ENCODE measurements around the gene NTPCR. TPM values are rescaled to one million over a fixed set of nuclear protein-coding genes. Genes with fewer than 3 reads are reported as not detected.

The NTPCR gene
- total RNA-seq, 2 experiments from 2014 or later, result 8.5 to 9.3 TPM

GRCh38 chr1:232938926-232939325 lies 11.5 kb upstream of the NTPCR start:
- no peak overlapping the region for H3K27ac ChIP-seq (ENCODE audit: low read depth in 1 of 2, low read length in 2 of 2)
- intact Hi-C loops (cut with DNase I, micrococcal nuclease), result no loop called here
- H3K4me3 Mint-ChIP-seq, result no peak overlapping the region
- ChIA-PET CTCF (no interaction called here), POLR2A (no interaction called here)
- no peaks in the 10 kb centered on the region for H3K9me3 Mint-ChIP-seq
- no peaks in the 10 kb centered on the region for H3K36me3 ChIP-seq (ENCODE audit: insufficient read depth, low read length)
- no peaks in the 10 kb centered on the region for H3K27me3 ChIP-seq (ENCODE audit: control insufficient read depth in 1 of 2, insufficient read depth in 2 of 2, low read length in 2 of 2)
- no peak overlapping the region for H3K27ac Mint-ChIP-seq
- H3K4me1 Mint-ChIP-seq (ENCODE audit: low read depth), result peaks cover 16% of the 10 kb centered on the region
- H3K9me3 ChIP-seq (ENCODE audit: control insufficient read depth in 1 of 2, insufficient read depth in 1 of 2, low read length in 2 of 2), result no peaks in the 10 kb centered on the region
- no peak for DNase-seq
- H3K4me3 ChIP-seq (ENCODE audit: low read length), result no peak overlapping the region
- no peaks in the 10 kb centered on the region for H3K36me3 Mint-ChIP-seq (ENCODE audit: low read depth)
- H3K27me3 Mint-ChIP-seq, result no peaks in the 10 kb centered on the region
- ATAC-seq (ENCODE audit: poor library complexity), result no peak
- H3K4me1 ChIP-seq (ENCODE audit: insufficient read depth, low read length), result peaks cover 4% of the 10 kb centered on the region
- TF ChIP-seq CTCF (IDR thresholded peaks at IDR 0.05), result no peak

DNA sequence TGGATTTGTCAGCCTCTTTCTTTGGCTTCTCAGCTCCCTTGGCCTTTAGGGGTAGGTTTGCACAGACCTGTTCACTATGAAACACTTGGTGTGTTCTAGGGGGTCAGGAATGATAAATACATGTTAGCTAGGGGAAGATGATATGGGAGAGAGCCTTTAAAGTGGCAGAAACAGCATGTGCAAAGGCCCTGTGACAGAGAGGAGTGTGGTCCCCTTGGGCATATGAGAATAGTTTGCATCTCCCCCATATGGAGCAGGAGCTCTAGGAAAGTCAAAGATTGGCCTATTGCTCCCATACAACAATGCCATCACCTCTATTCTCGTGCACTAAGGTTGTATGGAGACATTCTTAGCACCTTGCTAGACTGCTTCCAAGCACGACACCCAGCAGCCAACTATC lies 10.7 kb upstream of the NTPCR start:
- Histone ChIP-seq H3K9me3 (ENCODE audit: control insufficient read depth in 1 of 2, insufficient read depth in 1 of 2, low read length in 2 of 2) (no peaks in the 10 kb centered on the region), H3K4me3 (ENCODE audit: low read length) (no peak overlapping the region), H3K27me3 (ENCODE audit: control insufficient read depth in 1 of 2, insufficient read depth in 2 of 2, low read length in 2 of 2) (no peaks in the 10 kb centered on the region), H3K36me3 (ENCODE audit: insufficient read depth, low read length) (no peaks in the 10 kb centered on the region), H3K4me1 (ENCODE audit: insufficient read depth, low read length) (peaks cover 12% of the 10 kb centered on the region), H3K27ac (ENCODE audit: low read depth in 1 of 2, low read length in 2 of 2) (no peak overlapping the region)
- no peak for TF ChIP-seq CTCF (IDR thresholded peaks at IDR 0.05)
- Mint-ChIP-seq H3K4me1 (ENCODE audit: low read depth) (peaks cover 24% of the 10 kb centered on the region), H3K27ac (no peak overlapping the region), H3K4me3 (no peak overlapping the region), H3K36me3 (ENCODE audit: low read depth) (no peaks in the 10 kb centered on the region), H3K9me3 (no peaks in the 10 kb centered on the region), H3K27me3 (no peaks in the 10 kb centered on the region)
- ChIA-PET POLR2A (no interaction called here), CTCF (no interaction called here)
- DNase-seq, result no peak
- intact Hi-C loops (cut with DNase I, micrococcal nuclease), result loop anchor here in 1 of 2 experiments (10.0 kb wide), 2 partner anchors 345 to 385 kb away; partner anchors contain the start of gene MAP3K21
- no peak for ATAC-seq (ENCODE audit: poor library complexity)

DNA sequence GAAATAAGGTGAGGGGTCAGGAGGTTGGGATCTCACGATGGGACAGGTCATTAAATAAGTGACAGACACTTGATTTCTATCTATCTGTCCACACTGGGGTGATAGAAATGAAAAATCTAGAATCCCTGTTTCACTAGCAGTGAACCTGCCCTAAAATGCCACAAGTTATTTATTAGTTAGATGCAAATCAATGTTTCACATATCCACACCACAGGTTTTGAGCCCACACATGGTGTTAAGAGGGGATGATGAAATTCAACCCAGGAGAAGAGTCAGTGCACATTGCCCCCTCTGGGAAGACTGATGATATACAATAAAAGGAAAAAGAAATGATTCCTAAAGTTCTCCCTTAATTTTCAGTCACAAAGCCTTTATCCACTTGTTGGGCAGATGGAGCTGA lies 10.1 kb upstream of the NTPCR start:
- TF ChIP-seq CTCF (IDR thresholded peaks at IDR 0.05), result no peak
- H3K27me3 ChIP-seq (ENCODE audit: control insufficient read depth in 1 of 2, insufficient read depth in 2 of 2, low read length in 2 of 2), result no peaks in the 10 kb centered on the region
- ATAC-seq (ENCODE audit: poor library complexity), result no peak
- no peaks in the 10 kb centered on the region for H3K9me3 ChIP-seq (ENCODE audit: control insufficient read depth in 1 of 2, insufficient read depth in 1 of 2, low read length in 2 of 2)
- no peak overlapping the region for H3K4me3 ChIP-seq (ENCODE audit: low read length)
- H3K36me3 ChIP-seq (ENCODE audit: insufficient read depth, low read length), result no peaks in the 10 kb centered on the region
- H3K36me3 Mint-ChIP-seq (ENCODE audit: low read depth), result no peaks in the 10 kb centered on the region
- no peaks in the 10 kb centered on the region for H3K27me3 Mint-ChIP-seq
- no peak overlapping the region for H3K27ac ChIP-seq (ENCODE audit: low read depth in 1 of 2, low read length in 2 of 2)
- no peak overlapping the region for H3K27ac Mint-ChIP-seq
- H3K4me3 Mint-ChIP-seq, result no peak overlapping the region
- no peaks in the 10 kb centered on the region for H3K9me3 Mint-ChIP-seq
- peaks cover 25% of the 10 kb centered on the region for H3K4me1 Mint-ChIP-seq (ENCODE audit: low read depth)
- intact Hi-C loops (cut with DNase I, micrococcal nuclease), result loop anchor here in 1 of 2 experiments (10.0 kb wide), 2 partner anchors 345 to 385 kb away; partner anchors contain the start of gene MAP3K21
- ChIA-PET POLR2A (no interaction called here), CTCF (no interaction called here)
- no peak for DNase-seq
- H3K4me1 ChIP-seq (ENCODE audit: insufficient read depth, low read length), result peaks cover 14% of the 10 kb centered on the region
